Panc1 (cell line): ENCODE results near the gene PCNT. TPM values are rescaled to one million over a fixed set of nuclear protein-coding genes. Genes with fewer than 3 reads are reported as not detected.

Source experiments
- ATAC-seq: fragments of 200-7000 bp; cut with Tn5 transposase; 2 replicates; pipeline ENCODE4 v1.9.1; 2020; ENCODE audit warnings: mild to moderate bottlenecking, moderate library complexity
- BruUV-seq: library from RNA; stranded (reverse); fragments of 400-500 nt; replicated peaks from 2 replicates; lab custom pipeline; 2021; lab: Mats Ljungman, UMichigan
- CTCF ChIA-PET: fragments of 300-600 bp; sonication (Branson Sonifier 250); formaldehyde crosslinking; loops from one replicate; lab custom pipeline; 2022; ENCODE audit warnings: antibody characterized with exemption; lab: Charles Lee
- POLR2A ChIA-PET: fragments of 300-600 bp; sonication (Branson Sonifier 250); formaldehyde crosslinking; loops from one replicate; lab custom pipeline; 2022; ENCODE audit warnings: antibody characterized with exemption; lab: Charles Lee
- DNase-seq: peaks from one replicate; pipeline ENCODE4 v3.0.0-alpha.2; 2010; ENCODE audit warnings: low read depth, low spot score
- H3K27ac ChIP-seq: 2 replicates; pipeline ENCODE4 v1.5.1; 2011; ENCODE audit warnings: mild to moderate bottlenecking, low read length, inconsistent platforms
- H3K27me3 ChIP-seq: fragments of 200-500 bp; sonication (Bioruptor generic); 2 replicates; pipeline ENCODE4 v1.6.0; 2014; ENCODE audit warnings: low read length, inconsistent platforms; ENCODE audit not compliant: control insufficient read depth, insufficient read depth
- H3K36me3 ChIP-seq: fragments of 200-500 bp; sonication (Bioruptor generic); 2 replicates; pipeline ENCODE4 v1.5.1; 2014; ENCODE audit warnings: inconsistent platforms, mild to moderate bottlenecking, low read length, moderate library complexity; ENCODE audit not compliant: control insufficient read depth, insufficient read depth
- H3K4me1 ChIP-seq: 2 replicates; pipeline ENCODE4 v1.5.1; 2011; ENCODE audit warnings: inconsistent platforms, mild to moderate bottlenecking, low read length, moderate library complexity; ENCODE audit not compliant: control insufficient read depth, insufficient read depth
- H3K4me3 ChIP-seq, 2 experiments: 2 replicates each; pipeline ENCODE4 v1.5.1; 2011 to 2012; ENCODE audit warnings: low read depth in 2 of 2, low read length in 2 of 2, mild to moderate bottlenecking in 2 of 2, inconsistent platforms in 1 of 2, moderate library complexity in 1 of 2
- H3K9me3 ChIP-seq: fragments of 200-500 bp; sonication (Bioruptor generic); 2 replicates; pipeline ENCODE4 v1.5.1; 2014; ENCODE audit warnings: low read depth, mild to moderate bottlenecking, inconsistent platforms, low read length, moderate library complexity; ENCODE audit not compliant: control insufficient read depth, insufficient read depth
- POLR2AphosphoS5 ChIP-seq: IDR thresholded peaks from 2 replicates; pipeline ENCODE4 v1.6.1; 2012; ENCODE audit warnings: mild to moderate bottlenecking, low read depth, low read length, moderate library complexity
- SIN3A ChIP-seq: IDR thresholded peaks from 2 replicates; pipeline ENCODE4 v1.6.1; 2012; ENCODE audit warnings: low read depth, mild to moderate bottlenecking, low read length, moderate library complexity, borderline replicate concordance; ENCODE audit not compliant: insufficient read depth
- TCF7L2 ChIP-seq: IDR thresholded peaks from 2 replicates; pipeline ENCODE4 v1.6.1; 2011; ENCODE audit warnings: mild to moderate bottlenecking, low read depth, low read length, inconsistent platforms
- in situ Hi-C: cut with HindIII; loops from 2 replicates; pipeline ENCODE4 v1.10.0; 2016; ENCODE audit warnings: low sequenced_read_pairs, low pct_unique_long_range_greater_than_20kb
- intact Hi-C: fragments of 100-400 bp; cut with micrococcal nuclease; formaldehyde crosslinking; loops from one replicate; pipeline ENCODE4 v1.10.0; 2022; ENCODE audit not compliant: unreplicated experiment
- total RNA-seq: library from RNA; stranded (reverse); gene quantifications from one replicate; pipeline ENCODE4 v1.2.1, GENCODE V29; 2021; ENCODE audit not compliant: unreplicated experiment
- TF ChIP-seq, protein P1 (sequence below): fragments of 450-650 bp; IDR thresholded peaks from 2 replicates; pipeline ENCODE4 v1.5.1; 2017; ENCODE audit warnings: mild to moderate bottlenecking
- TF ChIP-seq, protein P2 (sequence below), 2 experiments: IDR thresholded peaks; 2 replicates each; pipeline ENCODE4 v1.6.1; 2011 to 2012; ENCODE audit warnings: low read depth in 2 of 2, control low read depth in 1 of 2, low read length in 1 of 2, mild to moderate bottlenecking in 1 of 2, moderate library complexity in 1 of 2; ENCODE audit not compliant: insufficient read depth in 1 of 2

PCNT gene
- total RNA-seq, 1 experiment from 2014 or later = 44.3 TPM

DNA sequence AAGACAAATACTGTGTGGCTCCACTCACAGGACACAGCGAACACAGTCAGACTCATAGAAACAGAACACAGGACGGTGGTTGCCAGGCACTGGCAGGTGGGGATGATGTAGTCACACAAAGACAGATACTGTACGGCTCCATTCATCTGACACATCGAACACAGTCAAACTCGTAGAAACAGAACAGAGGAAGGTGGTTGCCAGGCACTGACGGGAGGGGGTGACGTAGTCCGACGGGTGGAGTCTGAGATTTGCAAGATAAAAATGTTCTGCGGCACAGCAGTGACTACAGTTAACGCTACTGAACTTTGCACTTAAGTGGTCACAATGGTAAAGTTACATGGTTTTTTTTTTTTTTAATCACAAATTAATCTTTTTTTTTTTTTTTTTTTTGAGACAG is 19.0 kb upstream of the PCNT start:
- no peak for TF ChIP-seq POLR2AphosphoS5
- no peak for TF ChIP-seq TCF7L2
- TF ChIP-seq, protein P1, sequence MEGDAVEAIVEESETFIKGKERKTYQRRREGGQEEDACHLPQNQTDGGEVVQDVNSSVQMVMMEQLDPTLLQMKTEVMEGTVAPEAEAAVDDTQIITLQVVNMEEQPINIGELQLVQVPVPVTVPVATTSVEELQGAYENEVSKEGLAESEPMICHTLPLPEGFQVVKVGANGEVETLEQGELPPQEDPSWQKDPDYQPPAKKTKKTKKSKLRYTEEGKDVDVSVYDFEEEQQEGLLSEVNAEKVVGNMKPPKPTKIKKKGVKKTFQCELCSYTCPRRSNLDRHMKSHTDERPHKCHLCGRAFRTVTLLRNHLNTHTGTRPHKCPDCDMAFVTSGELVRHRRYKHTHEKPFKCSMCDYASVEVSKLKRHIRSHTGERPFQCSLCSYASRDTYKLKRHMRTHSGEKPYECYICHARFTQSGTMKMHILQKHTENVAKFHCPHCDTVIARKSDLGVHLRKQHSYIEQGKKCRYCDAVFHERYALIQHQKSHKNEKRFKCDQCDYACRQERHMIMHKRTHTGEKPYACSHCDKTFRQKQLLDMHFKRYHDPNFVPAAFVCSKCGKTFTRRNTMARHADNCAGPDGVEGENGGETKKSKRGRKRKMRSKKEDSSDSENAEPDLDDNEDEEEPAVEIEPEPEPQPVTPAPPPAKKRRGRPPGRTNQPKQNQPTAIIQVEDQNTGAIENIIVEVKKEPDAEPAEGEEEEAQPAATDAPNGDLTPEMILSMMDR = no peak
- TF ChIP-seq SIN3A = no peak
- TF ChIP-seq, protein P2, sequence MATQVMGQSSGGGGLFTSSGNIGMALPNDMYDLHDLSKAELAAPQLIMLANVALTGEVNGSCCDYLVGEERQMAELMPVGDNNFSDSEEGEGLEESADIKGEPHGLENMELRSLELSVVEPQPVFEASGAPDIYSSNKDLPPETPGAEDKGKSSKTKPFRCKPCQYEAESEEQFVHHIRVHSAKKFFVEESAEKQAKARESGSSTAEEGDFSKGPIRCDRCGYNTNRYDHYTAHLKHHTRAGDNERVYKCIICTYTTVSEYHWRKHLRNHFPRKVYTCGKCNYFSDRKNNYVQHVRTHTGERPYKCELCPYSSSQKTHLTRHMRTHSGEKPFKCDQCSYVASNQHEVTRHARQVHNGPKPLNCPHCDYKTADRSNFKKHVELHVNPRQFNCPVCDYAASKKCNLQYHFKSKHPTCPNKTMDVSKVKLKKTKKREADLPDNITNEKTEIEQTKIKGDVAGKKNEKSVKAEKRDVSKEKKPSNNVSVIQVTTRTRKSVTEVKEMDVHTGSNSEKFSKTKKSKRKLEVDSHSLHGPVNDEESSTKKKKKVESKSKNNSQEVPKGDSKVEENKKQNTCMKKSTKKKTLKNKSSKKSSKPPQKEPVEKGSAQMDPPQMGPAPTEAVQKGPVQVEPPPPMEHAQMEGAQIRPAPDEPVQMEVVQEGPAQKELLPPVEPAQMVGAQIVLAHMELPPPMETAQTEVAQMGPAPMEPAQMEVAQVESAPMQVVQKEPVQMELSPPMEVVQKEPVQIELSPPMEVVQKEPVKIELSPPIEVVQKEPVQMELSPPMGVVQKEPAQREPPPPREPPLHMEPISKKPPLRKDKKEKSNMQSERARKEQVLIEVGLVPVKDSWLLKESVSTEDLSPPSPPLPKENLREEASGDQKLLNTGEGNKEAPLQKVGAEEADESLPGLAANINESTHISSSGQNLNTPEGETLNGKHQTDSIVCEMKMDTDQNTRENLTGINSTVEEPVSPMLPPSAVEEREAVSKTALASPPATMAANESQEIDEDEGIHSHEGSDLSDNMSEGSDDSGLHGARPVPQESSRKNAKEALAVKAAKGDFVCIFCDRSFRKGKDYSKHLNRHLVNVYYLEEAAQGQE (IDR thresholded peaks at IDR 0.05; ENCODE audit: insufficient read depth in 1 of 2, low read depth in 2 of 2, low read length in 1 of 2) = no peak
- DNase-seq (no peak), ATAC-seq (no peak)
- H3K9me3 ChIP-seq = no peaks in the 10 kb centered on the region
- no peaks in the 10 kb centered on the region for H3K27me3 ChIP-seq
- in situ Hi-C loops (no loop called here), intact Hi-C loops (no loop called here)
- no peak overlapping the region for H3K4me3 ChIP-seq
- no peaks in the 10 kb centered on the region for H3K36me3 ChIP-seq
- no peaks in the 10 kb centered on the region for H3K4me1 ChIP-seq
- ChIA-PET CTCF (no interaction called here), POLR2A (no interaction called here)
- no TSS peak for BruUV-seq
- no peak overlapping the region for H3K27ac ChIP-seq

DNA sequence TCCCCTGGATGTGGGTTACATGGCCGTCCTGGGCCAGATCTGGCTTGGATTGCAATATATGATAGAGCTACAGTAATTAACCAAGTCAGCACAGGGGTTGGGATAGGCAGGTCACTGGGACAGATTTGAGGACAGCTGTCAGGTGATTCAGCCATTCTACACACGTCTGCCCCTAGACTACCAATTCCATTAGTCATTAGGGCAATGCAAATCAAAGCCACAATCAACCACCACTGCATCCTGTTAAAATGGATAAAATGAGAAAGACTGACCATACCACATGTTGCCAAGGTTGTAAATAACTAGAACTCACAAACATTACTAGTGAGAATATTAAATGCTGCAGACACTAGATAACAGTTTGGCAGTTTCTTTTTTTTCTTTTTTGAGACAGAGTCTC is 16.3 kb upstream of the PCNT start:
- BruUV-seq = no TSS peak
- intact Hi-C loops (no loop called here), in situ Hi-C loops (no loop called here)
- no peaks in the 10 kb centered on the region for H3K9me3 ChIP-seq
- H3K4me3 ChIP-seq = no peak overlapping the region
- no peak overlapping the region for H3K27ac ChIP-seq
- ChIA-PET POLR2A (no interaction called here), CTCF (no interaction called here)
- DNase-seq = no peak
- H3K4me1 ChIP-seq = no peaks in the 10 kb centered on the region
- ATAC-seq = no peak
- no peak for TF ChIP-seq TCF7L2
- TF ChIP-seq, protein P1 = no peak
- TF ChIP-seq, protein P2 (IDR thresholded peaks at IDR 0.05; ENCODE audit: insufficient read depth in 1 of 2, low read depth in 2 of 2, low read length in 1 of 2) = no peak
- TF ChIP-seq SIN3A = no peak
- TF ChIP-seq POLR2AphosphoS5 = no peak
- H3K27me3 ChIP-seq = no peaks in the 10 kb centered on the region
- H3K36me3 ChIP-seq = no peaks in the 10 kb centered on the region
